K562 (cell line): ENCODE results near the gene RNU6-1. TPM values are rescaled to one million over a fixed set of nuclear protein-coding genes. Genes with fewer than 3 reads are reported as not detected.

Experiments
- PHTF2 ChIP-seq: fragments of 250-450 bp; sonication (Bioruptor Pico); IDR thresholded peaks from 2 replicates; pipeline ENCODE4 v1.5.0; 2021; ENCODE audit warnings: mild to moderate bottlenecking
- PURB ChIP-seq: sonication (generic); formaldehyde crosslinking; IDR thresholded peaks from 2 replicates; pipeline ENCODE4 v1.9.0; 2021; ENCODE audit warnings: low read depth, mild to moderate bottlenecking, missing genetic modification reagents
- SREBF1 ChIP-seq: fragments of 150-350 bp; IDR thresholded peaks from 2 replicates; pipeline ENCODE4 v1.6.1; 2014; ENCODE audit warnings: antibody characterized with exemption, low read depth, low read length, borderline replicate concordance
- U2AF2 ChIP-seq: fragments of 200-400 bp; formaldehyde crosslinking; optimal IDR thresholded peaks from 2 replicates; pipeline ENCODE3; 2017; ENCODE audit warnings: low read depth, mild to moderate bottlenecking, low read length
- ZFPM2 ChIP-seq: fragments of 250-450 bp; sonication (Bioruptor Pico); IDR thresholded peaks from 2 replicates; pipeline ENCODE4 v1.5.1; 2022; ENCODE audit warnings: mild to moderate bottlenecking
- ZNF79 ChIP-seq: fragments of 250-450 bp; sonication (Bioruptor Pico); IDR thresholded peaks from 2 replicates; pipeline ENCODE4 v1.4.0; 2020; ENCODE audit warnings: low read depth, mild to moderate bottlenecking, moderate library complexity
- polyA plus RNA-seq, 8 experiments: library from polyadenylated mRNA; depleted of rRNA in 4 of 8; stranded (reverse) in 5 of 8; unstranded in 3 of 8; fragments of >200 nt; fragmentation: Nextera tagmentation in 2 of 8; fragmentation: Illumina TruSeq in 1 of 8; extraction: Ambion mirVana in 2 of 8; extraction: Trizol in 1 of 8; gene quantifications; 2 replicates each; pipeline versions ENCODE4 v1.2.1 to v1.2.3, GENCODE V29; 2011 to 2014; ENCODE audit warnings: inconsistent platforms in 1 of 8, missing spikeins in 1 of 8
- total RNA-seq, 7 experiments: library from RNA; depleted of rRNA in 6 of 7; stranded (reverse); fragments of >200 nt in 6 of 7; fragmentation: Illumina TruSeq in 2 of 7; extraction: Trizol in 2 of 7; gene quantifications; 2 replicates each; pipeline versions ENCODE4 v1.2.1 to v1.2.3, GENCODE V29; 2011 to 2021; ENCODE audit warnings: low replicate concordance in 1 of 7
- TF ChIP-seq, protein P1 (sequence below): fragments of 450-650 bp; IDR thresholded peaks from 2 replicates; pipeline ENCODE4 v1.6.1; 2017; ENCODE audit warnings: antibody characterized with exemption, mild to moderate bottlenecking
- TF ChIP-seq, protein P2 (sequence below): fragments of 450-650 bp; IDR thresholded peaks from 2 replicates; pipeline ENCODE4 v1.6.1; 2016; ENCODE audit warnings: mild to moderate bottlenecking, moderate library complexity
- TF ChIP-seq, protein P3 (sequence below): sonication (generic); formaldehyde crosslinking; IDR thresholded peaks from 2 replicates; pipeline ENCODE4 v1.9.0; 2022; ENCODE audit warnings: mild to moderate bottlenecking, missing genetic modification reagents
- TF ChIP-seq, protein P4 (sequence below): fragments of 250-450 bp; sonication (Bioruptor Pico); IDR thresholded peaks from 2 replicates; pipeline ENCODE4 v1.4.0; 2020; ENCODE audit warnings: mild to moderate bottlenecking

Gene RNU6-1
- total and polyA plus RNA-seq, 9 of the 15 experiments (the other 6 are each of a cell fraction or from before 2014, with no cell fraction given) = not detected

- TF ChIP-seq PHTF2 (no peak), SREBF1 (no peak), ZNF79 (CRISPR knock-in tag) (no peak), ZFPM2 (CRISPR knock-in tag) (no peak), PURB (no peak), U2AF2 (no peak)
- TF ChIP-seq, protein P1, sequence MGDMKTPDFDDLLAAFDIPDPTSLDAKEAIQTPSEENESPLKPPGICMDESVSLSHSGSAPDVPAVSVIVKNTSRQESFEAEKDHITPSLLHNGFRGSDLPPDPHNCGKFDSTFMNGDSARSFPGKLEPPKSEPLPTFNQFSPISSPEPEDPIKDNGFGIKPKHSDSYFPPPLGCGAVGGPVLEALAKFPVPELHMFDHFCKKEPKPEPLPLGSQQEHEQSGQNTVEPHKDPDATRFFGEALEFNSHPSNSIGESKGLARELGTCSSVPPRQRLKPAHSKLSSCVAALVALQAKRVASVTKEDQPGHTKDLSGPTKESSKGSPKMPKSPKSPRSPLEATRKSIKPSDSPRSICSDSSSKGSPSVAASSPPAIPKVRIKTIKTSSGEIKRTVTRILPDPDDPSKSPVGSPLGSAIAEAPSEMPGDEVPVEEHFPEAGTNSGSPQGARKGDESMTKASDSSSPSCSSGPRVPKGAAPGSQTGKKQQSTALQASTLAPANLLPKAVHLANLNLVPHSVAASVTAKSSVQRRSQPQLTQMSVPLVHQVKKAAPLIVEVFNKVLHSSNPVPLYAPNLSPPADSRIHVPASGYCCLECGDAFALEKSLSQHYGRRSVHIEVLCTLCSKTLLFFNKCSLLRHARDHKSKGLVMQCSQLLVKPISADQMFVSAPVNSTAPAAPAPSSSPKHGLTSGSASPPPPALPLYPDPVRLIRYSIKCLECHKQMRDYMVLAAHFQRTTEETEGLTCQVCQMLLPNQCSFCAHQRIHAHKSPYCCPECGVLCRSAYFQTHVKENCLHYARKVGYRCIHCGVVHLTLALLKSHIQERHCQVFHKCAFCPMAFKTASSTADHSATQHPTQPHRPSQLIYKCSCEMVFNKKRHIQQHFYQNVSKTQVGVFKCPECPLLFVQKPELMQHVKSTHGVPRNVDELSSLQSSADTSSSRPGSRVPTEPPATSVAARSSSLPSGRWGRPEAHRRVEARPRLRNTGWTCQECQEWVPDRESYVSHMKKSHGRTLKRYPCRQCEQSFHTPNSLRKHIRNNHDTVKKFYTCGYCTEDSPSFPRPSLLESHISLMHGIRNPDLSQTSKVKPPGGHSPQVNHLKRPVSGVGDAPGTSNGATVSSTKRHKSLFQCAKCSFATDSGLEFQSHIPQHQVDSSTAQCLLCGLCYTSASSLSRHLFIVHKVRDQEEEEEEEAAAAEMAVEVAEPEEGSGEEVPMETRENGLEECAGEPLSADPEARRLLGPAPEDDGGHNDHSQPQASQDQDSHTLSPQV = peak; percentile 44
- TF ChIP-seq, protein P2, sequence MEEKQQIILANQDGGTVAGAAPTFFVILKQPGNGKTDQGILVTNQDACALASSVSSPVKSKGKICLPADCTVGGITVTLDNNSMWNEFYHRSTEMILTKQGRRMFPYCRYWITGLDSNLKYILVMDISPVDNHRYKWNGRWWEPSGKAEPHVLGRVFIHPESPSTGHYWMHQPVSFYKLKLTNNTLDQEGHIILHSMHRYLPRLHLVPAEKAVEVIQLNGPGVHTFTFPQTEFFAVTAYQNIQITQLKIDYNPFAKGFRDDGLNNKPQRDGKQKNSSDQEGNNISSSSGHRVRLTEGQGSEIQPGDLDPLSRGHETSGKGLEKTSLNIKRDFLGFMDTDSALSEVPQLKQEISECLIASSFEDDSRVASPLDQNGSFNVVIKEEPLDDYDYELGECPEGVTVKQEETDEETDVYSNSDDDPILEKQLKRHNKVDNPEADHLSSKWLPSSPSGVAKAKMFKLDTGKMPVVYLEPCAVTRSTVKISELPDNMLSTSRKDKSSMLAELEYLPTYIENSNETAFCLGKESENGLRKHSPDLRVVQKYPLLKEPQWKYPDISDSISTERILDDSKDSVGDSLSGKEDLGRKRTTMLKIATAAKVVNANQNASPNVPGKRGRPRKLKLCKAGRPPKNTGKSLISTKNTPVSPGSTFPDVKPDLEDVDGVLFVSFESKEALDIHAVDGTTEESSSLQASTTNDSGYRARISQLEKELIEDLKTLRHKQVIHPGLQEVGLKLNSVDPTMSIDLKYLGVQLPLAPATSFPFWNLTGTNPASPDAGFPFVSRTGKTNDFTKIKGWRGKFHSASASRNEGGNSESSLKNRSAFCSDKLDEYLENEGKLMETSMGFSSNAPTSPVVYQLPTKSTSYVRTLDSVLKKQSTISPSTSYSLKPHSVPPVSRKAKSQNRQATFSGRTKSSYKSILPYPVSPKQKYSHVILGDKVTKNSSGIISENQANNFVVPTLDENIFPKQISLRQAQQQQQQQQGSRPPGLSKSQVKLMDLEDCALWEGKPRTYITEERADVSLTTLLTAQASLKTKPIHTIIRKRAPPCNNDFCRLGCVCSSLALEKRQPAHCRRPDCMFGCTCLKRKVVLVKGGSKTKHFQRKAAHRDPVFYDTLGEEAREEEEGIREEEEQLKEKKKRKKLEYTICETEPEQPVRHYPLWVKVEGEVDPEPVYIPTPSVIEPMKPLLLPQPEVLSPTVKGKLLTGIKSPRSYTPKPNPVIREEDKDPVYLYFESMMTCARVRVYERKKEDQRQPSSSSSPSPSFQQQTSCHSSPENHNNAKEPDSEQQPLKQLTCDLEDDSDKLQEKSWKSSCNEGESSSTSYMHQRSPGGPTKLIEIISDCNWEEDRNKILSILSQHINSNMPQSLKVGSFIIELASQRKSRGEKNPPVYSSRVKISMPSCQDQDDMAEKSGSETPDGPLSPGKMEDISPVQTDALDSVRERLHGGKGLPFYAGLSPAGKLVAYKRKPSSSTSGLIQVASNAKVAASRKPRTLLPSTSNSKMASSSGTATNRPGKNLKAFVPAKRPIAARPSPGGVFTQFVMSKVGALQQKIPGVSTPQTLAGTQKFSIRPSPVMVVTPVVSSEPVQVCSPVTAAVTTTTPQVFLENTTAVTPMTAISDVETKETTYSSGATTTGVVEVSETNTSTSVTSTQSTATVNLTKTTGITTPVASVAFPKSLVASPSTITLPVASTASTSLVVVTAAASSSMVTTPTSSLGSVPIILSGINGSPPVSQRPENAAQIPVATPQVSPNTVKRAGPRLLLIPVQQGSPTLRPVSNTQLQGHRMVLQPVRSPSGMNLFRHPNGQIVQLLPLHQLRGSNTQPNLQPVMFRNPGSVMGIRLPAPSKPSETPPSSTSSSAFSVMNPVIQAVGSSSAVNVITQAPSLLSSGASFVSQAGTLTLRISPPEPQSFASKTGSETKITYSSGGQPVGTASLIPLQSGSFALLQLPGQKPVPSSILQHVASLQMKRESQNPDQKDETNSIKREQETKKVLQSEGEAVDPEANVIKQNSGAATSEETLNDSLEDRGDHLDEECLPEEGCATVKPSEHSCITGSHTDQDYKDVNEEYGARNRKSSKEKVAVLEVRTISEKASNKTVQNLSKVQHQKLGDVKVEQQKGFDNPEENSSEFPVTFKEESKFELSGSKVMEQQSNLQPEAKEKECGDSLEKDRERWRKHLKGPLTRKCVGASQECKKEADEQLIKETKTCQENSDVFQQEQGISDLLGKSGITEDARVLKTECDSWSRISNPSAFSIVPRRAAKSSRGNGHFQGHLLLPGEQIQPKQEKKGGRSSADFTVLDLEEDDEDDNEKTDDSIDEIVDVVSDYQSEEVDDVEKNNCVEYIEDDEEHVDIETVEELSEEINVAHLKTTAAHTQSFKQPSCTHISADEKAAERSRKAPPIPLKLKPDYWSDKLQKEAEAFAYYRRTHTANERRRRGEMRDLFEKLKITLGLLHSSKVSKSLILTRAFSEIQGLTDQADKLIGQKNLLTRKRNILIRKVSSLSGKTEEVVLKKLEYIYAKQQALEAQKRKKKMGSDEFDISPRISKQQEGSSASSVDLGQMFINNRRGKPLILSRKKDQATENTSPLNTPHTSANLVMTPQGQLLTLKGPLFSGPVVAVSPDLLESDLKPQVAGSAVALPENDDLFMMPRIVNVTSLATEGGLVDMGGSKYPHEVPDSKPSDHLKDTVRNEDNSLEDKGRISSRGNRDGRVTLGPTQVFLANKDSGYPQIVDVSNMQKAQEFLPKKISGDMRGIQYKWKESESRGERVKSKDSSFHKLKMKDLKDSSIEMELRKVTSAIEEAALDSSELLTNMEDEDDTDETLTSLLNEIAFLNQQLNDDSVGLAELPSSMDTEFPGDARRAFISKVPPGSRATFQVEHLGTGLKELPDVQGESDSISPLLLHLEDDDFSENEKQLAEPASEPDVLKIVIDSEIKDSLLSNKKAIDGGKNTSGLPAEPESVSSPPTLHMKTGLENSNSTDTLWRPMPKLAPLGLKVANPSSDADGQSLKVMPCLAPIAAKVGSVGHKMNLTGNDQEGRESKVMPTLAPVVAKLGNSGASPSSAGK = peak; percentile 52
- TF ChIP-seq, protein P3, sequence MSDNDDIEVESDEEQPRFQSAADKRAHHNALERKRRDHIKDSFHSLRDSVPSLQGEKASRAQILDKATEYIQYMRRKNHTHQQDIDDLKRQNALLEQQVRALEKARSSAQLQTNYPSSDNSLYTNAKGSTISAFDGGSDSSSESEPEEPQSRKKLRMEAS (CRISPR knock-in tag) = no peak
- TF ChIP-seq, protein P4, sequence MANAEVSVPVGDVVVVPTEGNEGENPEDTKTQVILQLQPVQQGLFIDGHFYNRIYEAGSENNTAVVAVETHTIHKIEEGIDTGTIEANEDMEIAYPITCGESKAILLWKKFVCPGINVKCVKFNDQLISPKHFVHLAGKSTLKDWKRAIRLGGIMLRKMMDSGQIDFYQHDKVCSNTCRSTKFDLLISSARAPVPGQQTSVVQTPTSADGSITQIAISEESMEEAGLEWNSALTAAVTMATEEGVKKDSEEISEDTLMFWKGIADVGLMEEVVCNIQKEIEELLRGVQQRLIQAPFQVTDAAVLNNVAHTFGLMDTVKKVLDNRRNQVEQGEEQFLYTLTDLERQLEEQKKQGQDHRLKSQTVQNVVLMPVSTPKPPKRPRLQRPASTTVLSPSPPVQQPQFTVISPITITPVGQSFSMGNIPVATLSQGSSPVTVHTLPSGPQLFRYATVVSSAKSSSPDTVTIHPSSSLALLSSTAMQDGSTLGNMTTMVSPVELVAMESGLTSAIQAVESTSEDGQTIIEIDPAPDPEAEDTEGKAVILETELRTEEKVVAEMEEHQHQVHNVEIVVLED = no peak
Measured at GRCh38 chr15:67880651-67881182, 40.9 kb upstream of the RNU6-1 start (continued).
